HG03097 (cell line): ENCODE results near the gene TMEM131L.
"Not testable (repeated sequence)": the region's sequence is repeated elsewhere in the genome, so short reads cannot be mapped to it uniquely, and the experiment has no call there.

Experiments
- ATAC-seq: cut with Tn5 transposase; IDR thresholded peaks from one replicate; pipeline ENCODE4 v1.9.1; 2021; ENCODE audit not compliant: unreplicated experiment, low FRiP score

The TMEM131L gene

GRCh38 chr4:153440475-153440874 is 25.7 kb upstream of the TMEM131L start:
- no peak for ATAC-seq

GRCh38 chr4:153447175-153447905 is 18.8 kb upstream of the TMEM131L start:
- no peak for ATAC-seq

- ATAC-seq: no peak
Observed at GRCh38 chr4:153448003-153448731, 18.0 kb upstream of the TMEM131L start.

- ATAC-seq: no peak
Observed at GRCh38 chr4:153449338-153449737, 16.8 kb upstream of the TMEM131L start.

- ATAC-seq: no peak
Observed at GRCh38 chr4:153450544-153450917, 15.6 kb upstream of the TMEM131L start.

GRCh38 chr4:153451145-153451544 is 15.0 kb upstream of the TMEM131L start:
- ATAC-seq: not testable (repeated sequence)

GRCh38 chr4:153451911-153452657 is 14.1 kb upstream of the TMEM131L start:
- no peak for ATAC-seq

GRCh38 chr4:153452658-153453378 is 13.3 kb upstream of the TMEM131L start:
- ATAC-seq: no peak

GRCh38 chr4:153453402-153453801 is 12.8 kb upstream of the TMEM131L start:
- no peak for ATAC-seq

- ATAC-seq: no peak
Observed at GRCh38 chr4:153458969-153459368, 7.2 kb upstream of the TMEM131L start.

GRCh38 chr4:153461549-153461948 is 4.6 kb upstream of the TMEM131L start:
- ATAC-seq: not testable (repeated sequence)

- no peak for ATAC-seq
Observed at GRCh38 chr4:153464068-153464467, 2.1 kb upstream of the TMEM131L start.

GRCh38 chr4:153465140-153465539 is 1.0 kb upstream of the TMEM131L start:
- no peak for ATAC-seq

GRCh38 chr4:153465615-153466080 is 512 bp upstream of the TMEM131L start:
- ATAC-seq: peak; percentile 12

GRCh38 chr4:153466949-153467896 is 1.1 kb downstream of the TMEM131L start:
- peak; percentile 50 for ATAC-seq

GRCh38 chr4:153467897-153468262 is 1.7 kb downstream of the TMEM131L start:
- ATAC-seq: no peak

- peak; percentile 25 for ATAC-seq
Observed at GRCh38 chr4:153468587-153468986, 2.4 kb downstream of the TMEM131L start.

GRCh38 chr4:153469031-153469430 is 2.9 kb downstream of the TMEM131L start:
- ATAC-seq: no peak

- not testable (repeated sequence) for ATAC-seq
Observed at GRCh38 chr4:153471071-153471697, 5.0 kb downstream of the TMEM131L start.
